ENCODE data around the gene KBTBD2.
A peak's percentile ranks its signal among the peaks of the same experiment; 100 is the strongest.
"Not testable (repeated sequence)": the region's sequence is repeated elsewhere in the genome, so short reads cannot be mapped to it uniquely, and the experiment has no call there.

Gene KBTBD2

DNA sequence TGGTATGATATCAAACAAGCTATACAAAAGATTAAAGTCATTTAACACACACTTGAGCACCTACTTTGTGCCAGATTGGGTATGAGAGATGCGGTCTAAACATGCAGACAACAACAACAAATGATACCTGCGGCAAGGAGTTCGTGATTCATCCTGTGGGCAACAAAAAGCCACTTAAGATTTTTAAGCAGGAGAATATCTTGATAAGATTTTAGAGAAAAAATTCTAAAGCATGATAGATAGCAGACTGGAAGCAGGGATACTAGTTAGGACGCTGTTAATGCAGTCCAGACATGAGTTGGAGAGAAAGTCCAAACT, 1.6 kb upstream of the KBTBD2 start:
- DNase-seq (ENCODE audit: low read depth in 2 of 2): no peak

DNA sequence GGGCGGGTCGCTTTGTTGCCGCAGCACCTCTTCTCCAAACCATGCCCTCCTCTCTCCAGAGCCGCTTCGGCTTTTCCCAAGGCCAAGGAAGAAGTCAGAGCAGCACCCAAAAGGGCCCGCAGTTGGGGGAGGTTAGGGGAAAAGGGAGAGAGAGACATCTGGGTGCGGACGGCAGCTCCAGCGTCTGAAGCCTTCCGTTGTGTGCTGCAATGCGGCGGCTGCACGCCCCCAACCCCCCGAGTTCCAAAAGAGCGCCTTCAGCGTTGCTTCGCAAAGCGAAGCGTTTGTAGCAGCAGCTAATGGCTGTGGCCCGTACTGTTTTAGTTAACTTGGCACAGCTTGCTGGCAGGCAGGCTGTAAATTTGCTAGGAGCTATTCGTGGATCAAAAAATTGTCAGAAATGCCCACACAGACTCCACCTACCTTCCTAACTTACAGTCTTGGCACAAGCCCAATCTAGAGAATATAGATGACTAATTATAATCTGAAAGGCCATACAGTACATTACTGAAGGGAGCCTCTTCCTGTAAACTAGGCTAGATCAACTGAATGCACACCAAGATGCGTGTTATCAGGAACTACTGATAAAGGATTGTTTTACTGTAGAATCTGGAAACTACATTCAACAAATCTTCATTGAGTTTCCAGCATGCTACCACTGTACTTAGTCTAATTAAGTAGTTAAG, 1.1 kb upstream of the KBTBD2 start:
- peak in 1 of 2 donors; percentile 17 for DNase-seq (ENCODE audit: low read depth in 2 of 2)

DNA sequence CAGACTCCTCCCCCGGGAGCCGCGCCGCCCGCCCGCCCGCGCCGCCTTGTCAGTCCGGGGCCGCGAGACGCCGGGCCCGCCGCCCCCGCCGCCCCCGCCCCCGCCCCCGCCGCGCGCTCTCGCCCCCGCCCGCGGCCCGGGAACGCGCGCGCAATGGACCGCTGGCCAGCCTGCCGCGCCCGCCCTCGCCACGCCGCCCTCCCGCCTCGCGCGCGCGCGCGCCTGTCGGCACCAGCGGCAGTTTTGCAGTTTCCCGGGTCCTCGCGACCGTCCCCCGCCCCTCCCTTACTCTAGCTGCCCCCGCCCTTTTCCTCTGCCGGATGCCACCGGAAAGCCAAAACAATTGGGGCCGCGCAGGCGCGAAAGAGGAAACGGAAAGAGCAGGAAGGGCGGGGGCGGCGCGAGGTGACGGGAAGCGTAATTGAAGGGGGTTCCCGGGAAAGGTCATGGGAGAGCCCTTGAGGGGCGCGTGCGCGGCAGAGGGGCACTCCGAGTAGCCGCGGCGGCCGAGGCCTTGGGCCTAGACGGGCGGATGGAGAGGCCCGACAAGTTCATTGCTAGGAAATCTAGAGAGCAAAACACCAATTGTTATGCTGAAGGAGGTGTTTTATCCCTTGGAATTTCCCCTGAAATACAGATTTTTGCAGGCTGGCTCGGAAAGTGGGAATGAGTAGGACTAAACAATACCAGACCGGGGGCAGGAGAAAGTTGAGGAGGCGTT, 400 bp upstream of the KBTBD2 start:
- peak; percentile 92 to 95 for DNase-seq (ENCODE audit: low read depth in 2 of 2)

DNA sequence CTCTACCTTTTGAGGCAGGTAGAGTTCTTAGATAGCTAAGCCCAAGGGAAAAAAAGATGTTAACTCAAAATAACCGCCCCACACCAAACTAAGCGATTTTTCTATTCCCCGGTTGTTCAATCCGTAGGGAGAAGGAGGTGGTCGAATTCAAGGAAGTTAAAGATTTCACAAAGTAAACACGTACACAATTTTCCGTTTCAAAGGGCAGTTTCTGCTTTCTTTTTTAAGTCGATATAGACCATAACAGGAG, 842 bp downstream of the KBTBD2 start:
- no peak for DNase-seq (ENCODE audit: low read depth in 2 of 2)

DNA sequence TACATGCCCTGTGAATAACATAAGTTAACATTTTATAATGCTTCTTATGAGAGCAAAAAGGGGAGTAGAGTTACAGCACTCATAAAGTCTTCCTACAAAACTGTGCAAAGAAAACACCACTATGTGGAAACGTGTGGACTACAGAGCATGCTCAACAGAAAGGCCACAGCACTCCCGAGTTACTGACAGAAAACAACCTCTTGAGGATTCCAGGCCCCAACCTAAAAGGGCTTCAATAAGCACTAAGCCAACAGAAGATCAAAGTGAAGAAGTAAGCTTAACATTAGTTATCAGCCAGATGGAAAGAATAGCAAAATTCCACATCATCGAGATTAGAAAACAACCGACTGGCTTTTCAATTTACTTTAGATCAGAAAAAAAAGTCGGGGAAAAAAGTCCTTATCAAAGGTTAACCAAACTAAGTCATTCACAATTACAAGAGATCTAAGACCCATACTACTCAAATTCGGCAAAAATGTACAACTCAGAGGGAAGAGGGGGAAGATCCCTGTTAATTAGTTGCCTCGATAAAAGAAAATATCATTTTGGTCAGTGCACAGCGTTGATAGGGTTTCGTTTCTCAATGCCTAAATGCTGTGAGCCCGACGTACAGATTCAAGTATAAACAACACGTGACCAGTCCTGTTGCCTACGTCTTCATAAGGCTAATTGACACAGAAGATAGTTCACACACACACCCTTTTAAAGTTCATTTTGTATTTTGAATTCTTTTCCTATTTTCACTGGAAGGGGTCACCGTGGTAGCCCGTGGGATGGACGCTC, 1.4 kb downstream of the KBTBD2 start:
- DNase-seq (ENCODE audit: low read depth in 2 of 2): no peak

DNA sequence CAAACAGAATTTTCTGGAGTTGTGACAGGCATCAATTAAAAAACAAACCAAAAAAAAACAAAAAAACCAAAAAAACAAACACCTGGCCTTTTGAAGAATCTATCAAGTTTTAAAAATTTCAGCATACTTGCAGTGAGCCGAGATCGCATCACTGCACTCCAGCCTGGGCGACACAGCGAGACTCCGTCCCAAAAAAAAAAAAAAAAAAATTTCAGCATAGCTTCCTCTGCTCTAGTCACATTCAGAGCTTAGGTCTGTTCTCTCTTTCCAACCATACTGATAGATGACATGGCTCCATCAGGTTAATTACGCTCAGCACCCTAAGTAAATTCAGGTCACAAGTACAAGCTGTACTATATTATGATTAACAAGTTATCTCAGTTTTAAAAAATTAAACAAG, 3.1 kb downstream of the KBTBD2 start:
- DNase-seq (ENCODE audit: low read depth in 2 of 2): no peak

DNA sequence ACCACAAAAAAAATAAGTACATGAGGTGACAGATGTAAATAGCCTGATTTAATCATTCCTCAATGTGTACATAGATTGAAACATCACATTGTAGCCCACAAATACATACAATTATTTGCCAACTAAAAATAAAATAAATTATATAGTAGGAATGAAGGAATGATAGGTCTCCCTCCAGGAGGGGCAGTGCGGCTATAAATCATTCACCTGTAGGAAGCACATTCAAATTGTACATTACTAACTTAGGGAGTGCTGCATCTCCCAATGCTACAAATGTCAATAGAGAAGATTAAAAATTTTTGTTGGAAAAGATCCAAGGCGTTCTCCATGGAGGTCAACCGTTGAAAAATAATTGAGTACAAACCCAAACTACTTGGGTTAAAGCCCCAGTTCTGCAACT, 4.2 kb downstream of the KBTBD2 start:
- DNase-seq (ENCODE audit: low read depth in 2 of 2): no peak

DNA sequence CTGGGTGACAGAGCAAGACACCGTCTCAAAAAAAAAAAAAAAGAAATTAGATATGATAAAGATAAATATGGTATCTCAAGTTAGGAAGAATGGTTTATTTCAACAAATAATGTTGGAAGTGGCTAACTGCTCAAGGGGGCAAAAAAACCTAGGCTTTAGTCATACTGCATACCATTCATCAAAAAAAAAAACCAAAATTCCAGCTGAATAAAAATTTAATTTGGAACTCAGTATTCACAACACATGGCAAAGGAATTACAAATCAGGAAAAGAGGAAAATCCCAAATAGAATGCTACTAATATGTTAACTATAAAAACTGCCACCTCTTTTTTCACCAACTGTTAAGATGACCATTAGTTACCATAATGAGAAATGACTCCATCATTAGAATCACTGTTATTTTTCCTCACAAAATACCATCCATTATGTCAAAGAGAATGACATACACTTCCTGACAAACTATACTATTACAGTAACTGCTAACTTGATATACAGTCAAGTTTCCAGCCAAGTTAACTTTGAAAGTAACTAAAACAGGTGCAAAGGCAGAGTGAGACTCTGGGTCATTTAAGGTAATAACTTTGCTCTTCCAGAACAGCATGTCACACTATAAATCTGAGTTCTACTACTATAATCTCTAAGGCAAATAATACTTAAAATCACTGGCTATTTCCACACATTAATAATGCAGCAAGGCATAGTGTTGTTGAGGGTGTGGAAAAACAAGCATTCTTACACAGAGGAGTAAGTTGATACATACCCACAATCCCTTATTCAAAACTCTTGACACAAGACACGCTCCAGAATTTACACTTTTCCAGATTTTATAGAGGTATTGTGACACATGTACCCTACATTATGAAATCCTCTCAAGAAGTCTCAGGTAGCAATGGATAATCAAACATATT, 10.2 kb downstream of the KBTBD2 start:
- DNase-seq (ENCODE audit: low read depth in 2 of 2): no peak

DNA sequence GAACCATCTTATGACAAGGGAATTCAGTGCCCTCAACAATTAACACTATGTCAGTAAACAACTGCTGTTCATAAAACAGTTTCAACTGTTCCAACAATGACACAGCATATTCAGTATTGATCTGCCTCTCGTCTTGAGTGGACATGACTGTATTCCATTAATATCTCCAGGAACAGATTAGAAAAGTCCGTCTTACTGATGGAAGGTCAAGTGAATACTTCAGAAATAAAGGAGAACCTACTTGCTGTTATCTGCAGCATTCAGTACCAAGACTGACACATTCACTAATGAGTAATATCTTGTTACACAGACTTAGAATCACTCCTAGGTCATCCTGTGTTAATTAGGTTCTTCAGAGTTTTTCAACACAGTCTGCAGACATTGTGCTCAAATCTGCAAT, 12.1 kb downstream of the KBTBD2 start:
- no peak for DNase-seq (ENCODE audit: low read depth in 2 of 2)

DNA sequence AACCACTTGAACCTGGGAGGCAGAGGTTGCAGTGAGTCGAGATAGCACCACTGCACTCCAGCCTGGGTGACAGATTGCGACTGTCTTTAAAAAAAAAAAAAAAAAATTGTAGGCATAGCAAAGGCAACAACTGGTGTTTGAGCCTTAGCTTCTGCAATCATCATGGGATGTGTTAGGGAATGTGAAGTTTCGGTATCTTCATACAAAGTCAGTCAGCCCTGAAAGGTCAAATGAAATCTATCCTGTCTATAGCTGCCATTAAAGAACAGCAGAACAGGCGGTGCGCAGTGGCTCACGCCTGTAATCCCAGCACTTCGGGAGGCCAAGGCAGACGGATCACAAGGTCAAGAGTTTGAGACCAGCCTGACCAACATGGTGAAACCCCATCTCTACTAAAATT, 13.5 kb downstream of the KBTBD2 start:
- DNase-seq (ENCODE audit: low read depth in 2 of 2): not testable (repeated sequence)

DNA sequence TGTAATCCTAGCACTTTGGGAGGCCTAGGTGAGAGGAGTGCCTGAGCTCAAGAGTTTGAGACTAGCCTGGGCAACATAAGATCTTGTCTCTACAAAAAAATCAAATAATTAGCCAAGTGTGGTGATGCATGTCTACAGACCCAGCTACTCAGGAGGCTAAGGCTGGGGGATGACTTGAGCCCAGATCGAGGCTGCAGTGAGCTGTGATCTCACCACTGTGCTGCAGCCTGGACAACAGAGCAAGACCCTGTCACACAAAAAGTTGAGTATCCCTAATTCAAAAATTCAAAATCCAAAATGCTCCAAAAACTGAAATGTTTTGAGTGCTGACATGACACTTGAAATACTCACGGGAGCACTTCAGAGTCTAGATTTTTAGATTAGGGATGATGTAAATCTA, 19.1 kb downstream of the KBTBD2 start:
- DNase-seq (ENCODE audit: low read depth in 2 of 2): no peak

DNA sequence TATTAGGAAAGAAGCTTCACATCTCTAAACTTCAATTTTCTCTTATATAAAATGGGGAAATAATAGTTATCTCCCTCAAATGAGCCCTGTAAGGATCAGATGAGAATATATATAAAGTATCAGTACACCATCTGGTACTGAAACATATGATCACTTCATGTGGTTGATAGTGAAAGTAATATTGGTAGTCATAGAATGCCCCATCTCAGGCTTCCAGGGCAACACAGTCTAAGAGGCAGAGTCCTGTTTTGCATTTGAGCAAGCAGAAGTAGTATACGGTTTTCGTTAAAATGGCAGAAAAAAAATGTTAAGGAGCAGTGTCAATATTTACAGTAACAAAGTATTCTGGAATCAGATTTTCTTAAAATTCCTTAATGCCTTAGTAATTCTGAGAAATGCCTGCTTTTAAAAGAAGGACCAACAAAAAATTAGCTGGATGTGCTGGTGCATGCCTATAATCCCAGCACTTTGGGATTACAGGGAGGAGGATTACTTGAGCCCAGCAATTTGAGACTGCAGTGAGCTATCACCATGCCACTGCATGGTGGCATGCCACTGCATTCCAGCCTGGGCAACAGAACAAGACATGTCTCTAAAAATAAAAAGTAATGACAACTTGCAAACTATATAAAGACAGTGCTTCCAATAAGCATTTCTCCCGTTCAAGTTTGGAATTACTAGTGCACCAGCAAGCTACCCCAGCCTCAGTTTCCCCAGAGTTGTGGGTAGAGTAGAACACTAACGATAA, 19.8 kb downstream of the KBTBD2 start:
- DNase-seq (ENCODE audit: low read depth in 2 of 2): no peak

DNA sequence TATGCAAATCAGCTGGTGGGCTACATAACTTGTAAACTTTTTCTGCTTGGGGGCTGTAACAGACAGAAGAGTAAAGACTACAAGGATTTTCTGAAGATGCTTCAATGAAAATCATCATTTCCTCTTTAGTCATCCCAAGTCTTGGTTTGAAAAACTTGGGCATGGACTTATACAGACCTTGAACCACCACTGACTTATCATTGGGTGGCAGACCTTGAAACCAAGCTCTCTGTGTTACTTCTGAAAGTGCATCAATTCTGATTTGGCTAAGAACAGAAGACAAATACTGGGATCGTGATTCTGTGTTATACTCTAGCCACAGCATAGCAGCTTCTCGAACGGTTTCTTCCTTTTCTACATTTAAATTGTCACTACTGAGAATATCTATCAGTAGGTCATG, 21.3 kb downstream of the KBTBD2 start:
- no peak for DNase-seq (ENCODE audit: low read depth in 2 of 2)

DNA sequence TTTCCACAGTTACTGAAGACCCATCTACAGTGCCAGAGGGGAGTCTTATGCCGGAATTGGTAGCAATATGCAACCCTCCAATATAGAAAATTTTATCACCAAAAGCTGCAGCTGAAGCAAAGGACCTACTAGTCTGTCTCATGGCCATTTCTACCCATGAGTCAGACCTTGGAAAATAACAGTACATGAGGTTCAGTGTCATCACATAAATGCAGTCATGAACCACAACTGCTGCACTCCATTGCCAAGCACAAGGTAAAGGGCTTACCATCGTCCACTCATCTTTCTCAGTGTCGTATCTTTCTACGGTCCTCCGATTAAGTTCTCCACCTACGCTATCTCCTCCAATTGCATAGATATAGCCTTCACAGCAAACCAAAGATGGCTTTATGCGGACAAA, 21.8 kb downstream of the KBTBD2 start:
- no peak for DNase-seq (ENCODE audit: low read depth in 2 of 2)

DNA sequence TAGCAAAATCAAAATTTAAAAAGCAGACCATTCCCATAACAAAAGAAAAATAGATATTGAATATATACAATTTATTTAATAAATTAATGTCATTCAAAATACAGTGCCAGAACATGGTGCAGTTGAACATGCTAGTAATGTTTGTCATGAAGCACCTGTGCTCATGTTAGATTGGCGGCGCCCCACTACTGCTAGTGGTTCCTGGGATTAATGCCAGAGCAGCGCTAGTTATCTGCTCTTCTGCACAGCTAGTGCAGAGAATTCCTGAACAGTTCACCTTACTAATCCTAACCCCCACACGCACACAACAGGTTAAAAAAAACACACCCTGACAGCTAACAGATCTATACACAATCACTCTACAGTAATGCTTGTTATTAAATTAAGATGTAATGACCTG, 23.4 kb downstream of the KBTBD2 start:
- DNase-seq (ENCODE audit: low read depth in 2 of 2): no peak

DNA sequence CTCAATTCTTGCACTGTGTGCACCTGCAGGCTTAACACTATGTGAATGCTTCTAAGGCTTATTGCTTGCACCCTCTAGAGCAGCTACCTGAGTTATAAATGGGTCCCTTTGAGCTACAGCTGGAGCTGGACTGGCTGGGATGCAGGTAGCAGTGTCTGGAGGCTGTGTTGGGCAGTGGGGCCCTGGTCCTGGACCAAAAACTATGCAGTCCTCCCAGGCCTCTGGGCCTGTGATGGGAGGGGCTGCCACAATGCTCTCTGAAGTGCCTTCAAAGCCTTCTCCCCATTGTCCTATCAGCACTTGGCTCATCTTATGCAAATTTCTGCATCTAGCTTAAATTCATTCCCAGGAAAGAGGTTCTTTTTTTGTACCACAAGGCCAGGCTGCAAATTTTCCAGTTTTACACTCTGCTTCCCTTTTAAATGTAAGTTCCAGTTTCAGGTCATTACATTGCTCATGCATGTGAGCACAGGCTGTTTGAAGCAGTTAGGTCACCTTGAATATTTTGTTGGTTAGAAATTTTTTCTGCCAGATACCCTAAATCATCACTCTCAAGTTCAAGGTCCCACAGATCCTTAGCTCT, 26.0 kb downstream of the KBTBD2 start:
- DNase-seq (ENCODE audit: low read depth in 2 of 2): no peak

DNA sequence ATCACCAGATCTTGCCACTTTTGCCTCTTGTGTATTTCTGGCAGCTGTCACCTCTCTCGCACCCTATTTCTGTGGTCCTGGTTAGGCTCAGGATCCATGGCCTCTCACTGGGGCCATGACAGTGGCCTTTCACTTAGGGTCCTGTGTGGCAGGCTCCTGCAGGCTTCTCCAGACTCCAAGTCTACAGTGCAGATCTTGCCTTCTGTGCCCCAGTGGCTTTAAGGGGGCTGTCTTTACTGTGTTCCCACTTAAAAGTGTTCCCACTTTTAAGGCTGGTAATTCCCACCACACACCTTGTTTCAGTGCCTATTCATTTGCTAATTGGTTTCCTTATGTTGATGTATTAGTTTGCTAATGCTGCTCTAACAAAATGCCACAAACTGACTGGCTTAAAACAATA, 27.7 kb downstream of the KBTBD2 start:
- DNase-seq (ENCODE audit: low read depth in 2 of 2): not testable (repeated sequence)

DNA sequence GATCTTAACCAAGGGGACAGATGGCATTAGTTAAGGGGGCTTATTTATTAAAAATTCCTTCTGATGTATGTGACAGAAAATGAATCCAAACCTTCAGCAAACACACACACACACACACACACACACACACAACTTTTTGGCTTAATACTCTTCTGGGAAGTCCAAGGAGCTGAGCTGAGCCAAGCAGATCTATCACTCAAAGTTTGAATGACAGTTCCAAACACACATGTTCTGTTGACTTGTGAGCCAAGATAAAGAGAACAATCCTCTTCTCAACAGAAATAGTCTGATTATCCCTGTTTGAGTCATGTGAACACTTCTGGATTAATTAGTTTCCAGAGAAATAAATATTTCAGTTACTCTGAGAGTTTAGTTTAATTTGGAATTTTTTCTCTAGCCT, 31.5 kb downstream of the KBTBD2 start:
- no peak for DNase-seq (ENCODE audit: low read depth in 2 of 2)

DNA sequence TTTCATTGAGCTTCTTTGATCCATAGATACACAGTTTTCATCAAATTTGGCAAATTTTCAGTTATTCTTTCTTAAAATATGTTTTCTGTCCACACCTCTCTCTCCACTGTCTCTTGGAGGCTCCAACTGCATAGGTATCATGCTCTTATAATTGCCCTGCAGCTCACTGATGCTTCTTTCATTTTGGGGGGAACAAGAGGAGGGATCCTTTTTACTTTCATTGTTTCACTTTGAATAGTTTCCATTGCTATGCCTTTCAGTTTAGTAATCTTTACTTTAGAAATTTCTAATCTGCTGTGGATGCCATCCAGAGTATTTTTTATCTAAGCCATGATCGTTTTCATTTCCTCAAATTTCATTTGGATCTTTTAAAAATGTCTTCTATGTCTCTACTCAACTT, 32.9 kb downstream of the KBTBD2 start:
- DNase-seq (ENCODE audit: low read depth in 2 of 2): no peak

DNA sequence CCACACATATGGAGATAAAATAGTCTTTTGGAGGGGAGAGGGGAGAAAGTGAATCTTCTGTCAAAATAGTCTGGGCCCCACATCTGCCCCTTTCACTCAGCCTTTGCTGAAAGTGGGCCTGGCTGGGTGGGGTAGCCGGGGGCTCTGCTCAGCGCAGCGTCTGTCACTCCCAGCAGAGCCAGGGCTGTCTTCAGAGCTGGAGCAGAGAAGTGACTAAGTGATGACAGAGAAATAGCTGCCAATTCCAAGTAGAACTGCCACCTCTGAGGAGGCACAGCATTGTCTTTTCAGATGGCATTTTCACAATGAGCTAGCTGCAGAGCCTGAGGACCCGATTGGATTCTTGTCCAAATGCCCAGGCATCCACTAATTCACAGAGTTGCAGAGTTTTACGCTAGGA, 34.5 kb downstream of the KBTBD2 start:
- not testable (repeated sequence) for DNase-seq (ENCODE audit: low read depth in 2 of 2)

All from stimulated activated CD4-positive, alpha-beta T cell treated with anti-CD3 and anti-CD28 coated beads, Interleukin-1b, Interleukin-23, amount 100 ng/mL, for 1 hour (primary cell).